Hepatocyte (in vitro differentiated cells): ENCODE measurements around the gene PTPRN2. TPM values are rescaled to one million over a fixed set of nuclear protein-coding genes. Genes with fewer than 3 reads are reported as not detected.

Source experiments
- DNase-seq: peaks from one replicate; pipeline ENCODE4 v3.0.0-alpha.2; 2016; ENCODE audit warnings: low spot score
- H2AFZ ChIP-seq: fragments of 200-600 bp; sonication (generic); 2 replicates; pipeline ENCODE4 v1.6.0; 2016; ENCODE audit warnings: antibody characterized with exemption, mild to moderate bottlenecking
- H3K27ac ChIP-seq: fragments of 200-600 bp; sonication (generic); 2 replicates; pipeline ENCODE4 v1.5.1; 2016; ENCODE audit warnings: mild to moderate bottlenecking
- H3K27me3 ChIP-seq: fragments of 200-600 bp; sonication (generic); 2 replicates; pipeline ENCODE4 v1.6.1; 2016
- H3K36me3 ChIP-seq: fragments of 200-600 bp; sonication (generic); replicated peaks from 2 replicates; pipeline ENCODE4 v1.5.1; 2016; ENCODE audit warnings: low read depth; ENCODE audit not compliant: insufficient read depth
- H3K4me1 ChIP-seq: fragments of 200-600 bp; sonication (generic); 2 replicates; pipeline ENCODE4 v1.5.1; 2016; ENCODE audit warnings: mild to moderate bottlenecking, moderate library complexity; ENCODE audit not compliant: insufficient read depth
- H3K4me2 ChIP-seq: fragments of 200-600 bp; sonication (generic); 2 replicates; pipeline ENCODE4 v1.6.0; 2016
- H3K4me3 ChIP-seq: fragments of 200-600 bp; sonication (generic); 2 replicates; pipeline ENCODE4 v1.5.1; 2016; ENCODE audit warnings: mild to moderate bottlenecking
- H3K79me2 ChIP-seq: fragments of 200-600 bp; sonication (generic); 2 replicates; pipeline ENCODE4 v1.6.0; 2017; ENCODE audit warnings: mild to moderate bottlenecking
- H3K9me2 ChIP-seq: fragments of 200-600 bp; sonication (generic); replicated peaks from 2 replicates; pipeline ENCODE4 v1.6.0; 2017; ENCODE audit warnings: mild to moderate bottlenecking; ENCODE audit not compliant: insufficient read depth
- H3K9me3 ChIP-seq: fragments of 200-600 bp; sonication (generic); 2 replicates; pipeline ENCODE4 v1.5.1; 2016; ENCODE audit warnings: low read depth, mild to moderate bottlenecking
- H4K20me1 ChIP-seq: fragments of 200-600 bp; sonication (generic); 2 replicates; pipeline ENCODE4 v1.6.0; 2016; ENCODE audit warnings: mild to moderate bottlenecking; ENCODE audit not compliant: insufficient read depth, poor library complexity, severe bottlenecking
- CTCF ChIP-seq: fragments of 200-600 bp; sonication (generic); IDR thresholded peaks from 2 replicates; pipeline ENCODE4 v1.5.1; 2016; ENCODE audit warnings: antibody characterized with exemption, mild to moderate bottlenecking; ENCODE audit not compliant: poor library complexity
- EZH2 ChIP-seq: fragments of 200-600 bp; sonication (generic); IDR thresholded peaks from 2 replicates; pipeline ENCODE4 v1.6.1; 2016; ENCODE audit warnings: antibody characterized with exemption, mild to moderate bottlenecking, borderline replicate concordance
- EZH2phosphoT487 ChIP-seq: fragments of 200-600 bp; sonication (generic); IDR thresholded peaks from one replicate; pipeline ENCODE4 v1.6.1; 2018; ENCODE audit warnings: antibody characterized with exemption, mild to moderate bottlenecking, low read depth, moderate library complexity; ENCODE audit not compliant: unreplicated experiment, severe bottlenecking
- WGBS: methylation state at CpG from one replicate; pipeline ENCODE4 v1.1.6; 2016; ENCODE audit warnings: low lambda C conversion rate; ENCODE audit errors: missing lambda C conversion rate; 5-methylcytosine and 5-hydroxymethylcytosine counted together
- polyA plus RNA-seq: library from polyadenylated mRNA; unstranded; fragments of >200 nt; fragmentation: Nextera tagmentation; extraction: Ambion mirVana; gene quantifications from 2 replicates; pipeline ENCODE4 v1.2.1, GENCODE V29; 2016
- total RNA-seq: library from RNA; depleted of rRNA; stranded (reverse); fragments of >200 nt; gene quantifications from 2 replicates; pipeline ENCODE4 v1.2.3, GENCODE V29; 2014

Gene PTPRN2
- total and polyA plus RNA-seq, 2 experiments from 2014 or later: 2.1 to 3.3 TPM

GRCh38 chr7:158284121-158284520 is 303.5 kb downstream of the PTPRN2 start:
- WGBS: 94% methylated on average over 6 of the region's 6 CpGs
- no peak overlapping the region for H3K4me3 ChIP-seq
- H3K9me3 ChIP-seq: no peaks in the 10 kb centered on the region
- no peaks in the 10 kb centered on the region for H3K79me2 ChIP-seq
- no peak overlapping the region for H2AFZ ChIP-seq
- H3K4me1 ChIP-seq: no peaks in the 10 kb centered on the region
- no peak for DNase-seq
- no peaks in the 10 kb centered on the region for H3K27me3 ChIP-seq
- no peaks in the 10 kb centered on the region for H3K9me2 ChIP-seq
- no peaks in the 10 kb centered on the region for H3K36me3 ChIP-seq
- TF ChIP-seq CTCF (no peak), EZH2 (no peak), EZH2phosphoT487 (no peak)
- H3K4me2 ChIP-seq: no peak overlapping the region
- no peak overlapping the region for H3K27ac ChIP-seq
- no peaks in the 10 kb centered on the region for H4K20me1 ChIP-seq

DNA sequence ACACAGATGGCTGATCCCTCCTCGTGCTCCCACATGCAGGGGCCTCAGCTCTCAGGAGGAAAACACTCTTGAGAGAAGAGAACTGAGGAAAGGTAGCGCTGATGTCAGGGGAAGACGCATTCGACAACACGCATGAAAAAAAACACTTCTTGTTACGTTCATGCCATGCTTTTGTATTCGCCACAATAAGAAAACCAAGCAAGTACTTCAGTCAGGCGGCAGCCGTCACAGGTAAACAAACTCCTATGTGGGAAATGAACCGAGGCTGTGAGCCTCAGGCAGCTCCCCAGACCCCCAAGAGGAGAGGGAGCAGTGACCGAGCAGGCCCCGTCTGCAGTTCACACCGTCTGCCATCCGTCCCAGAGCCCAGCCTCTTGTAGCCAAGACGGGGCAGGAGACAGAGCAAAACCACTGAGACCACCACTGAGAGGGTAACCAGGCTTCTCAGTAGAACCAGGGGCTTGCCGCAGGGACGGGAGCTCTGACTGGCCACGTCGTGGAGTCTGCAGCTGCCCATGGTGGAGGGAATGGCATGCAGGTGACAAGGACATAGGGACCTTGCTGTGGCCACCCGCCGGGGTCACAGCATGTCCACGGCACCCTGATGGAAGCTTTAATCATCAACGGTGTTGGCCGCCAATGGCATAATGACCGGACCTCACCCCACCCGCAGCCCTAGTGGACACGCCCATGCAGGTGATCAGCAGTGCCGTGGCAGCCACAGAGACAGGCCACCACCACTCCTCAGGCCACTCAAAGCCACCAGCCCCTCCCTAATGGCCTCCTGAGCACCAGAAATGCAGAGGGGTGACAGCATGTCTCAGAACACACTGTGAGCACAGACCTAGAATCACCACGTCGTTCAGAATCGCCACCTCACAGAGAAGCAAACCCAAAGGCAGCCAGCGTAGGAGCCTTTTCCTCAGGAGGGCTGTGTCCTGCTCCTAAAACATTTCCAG is 304.3 kb downstream of the PTPRN2 start:
- Histone ChIP-seq H3K36me3 (no peaks in the 10 kb centered on the region), H3K4me1 (no peaks in the 10 kb centered on the region), H3K27ac (no peak overlapping the region), H3K4me3 (no peak overlapping the region), H4K20me1 (no peaks in the 10 kb centered on the region), H3K9me3 (no peaks in the 10 kb centered on the region), H3K4me2 (no peak overlapping the region), H3K79me2 (no peaks in the 10 kb centered on the region), H3K27me3 (no peaks in the 10 kb centered on the region), H3K9me2 (no peaks in the 10 kb centered on the region), H2AFZ (no peak overlapping the region)
- 90% methylated on average over 32 of the region's 32 CpGs for WGBS
- TF ChIP-seq EZH2phosphoT487: no peak
- TF ChIP-seq CTCF: no peak
- no peak for TF ChIP-seq EZH2
- no peak for DNase-seq

- Histone ChIP-seq H2AFZ (no peak overlapping the region), H3K9me2 (no peaks in the 10 kb centered on the region)
- DNase-seq: no peak
Observed at GRCh38 chr7:158282461-158283001, 305.1 kb downstream of the PTPRN2 start.

More at GRCh38 chr7:158282461-158283001, 305.1 kb downstream of the PTPRN2 start:
- Histone ChIP-seq H3K4me1 (no peaks in the 10 kb centered on the region), H3K79me2 (no peaks in the 10 kb centered on the region), H3K36me3 (no peaks in the 10 kb centered on the region), H3K27ac (no peak overlapping the region), H3K27me3 (no peaks in the 10 kb centered on the region), H3K9me3 (no peaks in the 10 kb centered on the region), H4K20me1 (no peaks in the 10 kb centered on the region), H3K4me2 (no peak overlapping the region), H3K4me3 (no peak overlapping the region)
- TF ChIP-seq EZH2phosphoT487 (no peak), EZH2 (no peak), CTCF (no peak)
- 89% methylated on average over 24 of the region's 24 CpGs for WGBS
